GM21360 (cell line): Measurements from ENCODE around the gene RGS7.
"Not testable (repeated sequence)": the region's sequence is repeated elsewhere in the genome, so short reads cannot be mapped to it uniquely, and the experiment has no call there.

Experiments used
- ATAC-seq: cut with Tn5 transposase; IDR thresholded peaks from one replicate; pipeline ENCODE4 v1.9.1; 2021; ENCODE audit warnings: mild to moderate bottlenecking, moderate library complexity; ENCODE audit not compliant: unreplicated experiment

The RGS7 gene

GRCh38 chr1:240941701-240942370 is 415.2 kb downstream of the RGS7 start:
- no peak for ATAC-seq

- no peak for ATAC-seq
These were observed 419.9 kb downstream of the RGS7 start for GRCh38 chr1:240936911-240937668.

GRCh38 chr1:240935920-240936319 is 421.1 kb downstream of the RGS7 start:
- no peak for ATAC-seq

- no peak for ATAC-seq
These were observed 426.0 kb downstream of the RGS7 start for GRCh38 chr1:240931031-240931430.

GRCh38 chr1:240928265-240928664 is 428.7 kb downstream of the RGS7 start:
- ATAC-seq = no peak

GRCh38 chr1:240927821-240928220 is 429.2 kb downstream of the RGS7 start:
- ATAC-seq = no peak

GRCh38 chr1:240925273-240925672 is 431.7 kb downstream of the RGS7 start:
- ATAC-seq = no peak

GRCh38 chr1:240917976-240918375 is 439.0 kb downstream of the RGS7 start:
- no peak for ATAC-seq

GRCh38 chr1:240914506-240914905 is 442.5 kb downstream of the RGS7 start:
- ATAC-seq = no peak

- no peak for ATAC-seq
These were observed 444.2 kb downstream of the RGS7 start for GRCh38 chr1:240912821-240913220.

GRCh38 chr1:240909701-240910457 is 447.1 kb downstream of the RGS7 start:
- ATAC-seq = peak; percentile 97

GRCh38 chr1:240906477-240906876 is 450.5 kb downstream of the RGS7 start:
- ATAC-seq = no peak

- no peak for ATAC-seq
These were observed 451.7 kb downstream of the RGS7 start for GRCh38 chr1:240905225-240905765.

GRCh38 chr1:240895424-240895823 is 461.6 kb downstream of the RGS7 start:
- ATAC-seq = not testable (repeated sequence)

GRCh38 chr1:240888787-240889048 is 468.3 kb downstream of the RGS7 start:
- ATAC-seq = no peak

GRCh38 chr1:240888039-240888786 is 468.8 kb downstream of the RGS7 start:
- ATAC-seq = peak; percentile 82

GRCh38 chr1:240883490-240883889 is 473.5 kb downstream of the RGS7 start:
- ATAC-seq = no peak

- not testable (repeated sequence) for ATAC-seq
These were observed 474.2 kb downstream of the RGS7 start for GRCh38 chr1:240882656-240883308.

GRCh38 chr1:240878631-240879030 is 478.4 kb downstream of the RGS7 start:
- ATAC-seq = no peak

- ATAC-seq = no peak
These were observed 479.4 kb downstream of the RGS7 start for GRCh38 chr1:240877605-240878004.
